ENCODE measurements around the gene PIK3AP1.

Gene PIK3AP1

DNA sequence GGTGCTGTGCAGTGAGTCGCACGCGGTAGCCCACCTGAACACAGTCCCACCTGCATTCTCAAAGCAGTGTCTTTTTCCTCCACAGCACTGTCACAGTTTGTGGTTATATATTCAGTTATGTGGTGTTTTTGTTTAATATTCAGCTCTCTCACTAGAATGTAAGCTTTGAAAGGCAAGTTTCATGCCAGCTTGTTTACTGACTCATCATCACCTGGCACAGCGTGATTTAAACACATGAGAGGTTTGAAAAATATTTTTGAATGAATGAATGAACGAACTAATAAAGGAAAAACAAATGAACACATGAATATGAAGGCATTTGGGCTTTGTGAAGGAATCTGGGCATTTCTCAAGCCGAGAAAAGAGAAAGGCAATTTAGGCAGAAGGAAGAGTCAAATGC lies 81.6 kb downstream of the PIK3AP1 start:
- DNase-seq: no peak

DNA sequence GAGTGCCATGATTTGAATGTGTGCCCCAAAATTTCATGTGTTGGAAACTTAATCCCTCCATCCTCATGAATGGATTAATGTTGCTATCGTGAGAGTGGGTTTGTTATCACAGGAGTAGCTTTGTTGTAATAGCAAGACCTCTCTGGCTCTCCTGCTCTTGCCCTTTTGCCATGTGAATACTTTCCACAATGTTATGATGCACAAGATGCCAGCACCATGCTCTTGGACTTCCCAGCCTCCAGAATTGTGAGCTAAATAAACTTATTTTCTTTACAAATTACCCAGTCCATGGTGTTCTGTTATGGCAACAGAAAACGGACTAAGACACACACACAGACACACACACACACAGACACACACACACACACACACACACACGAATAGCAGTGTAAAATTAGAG lies 82.2 kb downstream of the PIK3AP1 start:
- no peak for DNase-seq

DNA sequence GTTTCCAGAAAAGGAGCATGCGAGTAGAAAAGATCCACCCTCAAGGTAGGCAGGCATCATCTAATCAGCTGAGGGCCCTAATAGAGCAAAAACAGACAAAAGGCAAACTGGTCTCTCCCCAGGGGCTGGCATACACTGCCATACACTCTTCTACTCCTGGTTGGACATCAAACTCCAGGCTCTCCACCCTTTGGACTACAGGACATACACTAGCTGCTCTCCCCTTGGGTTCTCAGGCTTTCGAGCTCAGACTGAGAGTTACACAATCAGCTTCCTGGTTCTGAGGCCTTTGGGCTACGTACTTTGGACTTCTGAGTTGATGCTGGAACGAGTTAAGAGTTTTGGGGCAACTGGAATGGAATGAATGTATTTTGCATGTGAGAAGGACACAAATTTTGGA lies 82.6 kb downstream of the PIK3AP1 start:
- no peak for DNase-seq

DNA sequence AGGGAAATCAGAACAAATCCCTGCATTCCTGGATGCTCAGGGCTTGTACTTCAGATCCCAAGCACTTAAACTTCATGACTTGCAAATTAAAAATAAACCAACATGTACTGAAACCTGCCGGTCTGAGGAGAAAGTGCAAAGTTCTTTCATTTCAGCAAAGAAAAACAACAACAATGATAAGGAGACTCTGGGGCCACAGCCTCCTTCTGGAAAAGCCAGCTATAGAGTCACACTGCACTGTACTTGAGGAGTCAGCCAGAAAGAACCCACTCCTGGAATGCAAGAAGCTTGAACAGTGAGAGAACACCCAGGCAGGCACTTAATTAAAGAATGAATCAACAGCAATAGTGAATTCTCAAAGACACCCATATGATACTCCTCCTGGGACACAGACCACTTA lies 83.8 kb downstream of the PIK3AP1 start:
- DNase-seq: no peak

DNA sequence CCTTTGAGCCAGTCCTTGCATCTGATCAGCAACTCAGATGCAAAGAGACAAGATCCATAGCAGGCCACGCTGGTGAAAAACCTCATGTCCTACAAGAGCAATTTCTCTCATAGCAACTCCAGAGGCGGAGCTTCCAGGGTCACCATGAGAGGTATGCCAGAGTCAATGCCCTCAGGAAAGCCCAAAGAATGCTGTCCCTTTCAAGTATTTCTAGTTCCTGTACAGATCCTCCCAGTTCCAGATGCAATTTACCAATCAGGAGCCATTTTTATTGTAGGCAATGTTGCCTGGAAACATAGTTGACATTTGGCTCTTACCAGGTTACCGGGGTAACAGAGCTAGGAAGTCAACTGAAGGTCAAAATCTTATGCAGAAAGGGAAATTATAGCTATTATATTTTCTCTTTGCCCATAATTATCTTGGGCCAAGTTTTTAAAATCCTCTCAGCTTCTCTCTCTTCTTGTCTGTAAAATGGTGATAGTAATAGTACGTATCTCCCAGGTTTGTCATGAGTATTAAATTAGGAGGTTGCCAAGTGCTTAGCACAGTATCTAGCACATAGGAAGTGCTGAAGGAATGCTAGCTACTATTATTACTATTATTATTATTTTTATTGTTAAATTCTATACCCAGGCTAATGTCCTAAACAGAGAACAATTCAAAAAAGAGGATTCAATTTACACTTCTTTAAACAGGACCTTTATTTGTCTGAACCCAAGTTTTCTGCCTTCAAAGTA lies 87.2 kb downstream of the PIK3AP1 start:
- peak; percentile 54 for DNase-seq

DNA sequence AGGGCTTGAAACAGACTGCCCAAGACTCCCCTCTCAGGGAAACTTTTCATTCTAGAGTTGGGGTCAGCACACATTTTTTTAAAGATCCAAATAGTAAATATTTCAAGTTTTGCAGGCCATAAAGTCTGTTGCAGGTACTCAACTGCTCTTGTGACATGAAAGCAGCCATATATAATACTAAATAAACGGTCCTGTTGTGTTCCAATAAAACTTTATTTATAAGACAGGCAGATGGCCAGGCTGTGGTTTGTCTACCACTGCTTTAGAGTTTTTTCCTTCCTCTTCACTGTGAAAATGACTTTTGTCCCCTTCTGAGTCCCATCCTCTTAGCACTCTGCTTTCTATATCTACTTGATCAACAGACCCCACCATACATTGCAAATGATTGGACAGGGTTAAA lies 93.0 kb downstream of the PIK3AP1 start:
- no peak for DNase-seq

DNA sequence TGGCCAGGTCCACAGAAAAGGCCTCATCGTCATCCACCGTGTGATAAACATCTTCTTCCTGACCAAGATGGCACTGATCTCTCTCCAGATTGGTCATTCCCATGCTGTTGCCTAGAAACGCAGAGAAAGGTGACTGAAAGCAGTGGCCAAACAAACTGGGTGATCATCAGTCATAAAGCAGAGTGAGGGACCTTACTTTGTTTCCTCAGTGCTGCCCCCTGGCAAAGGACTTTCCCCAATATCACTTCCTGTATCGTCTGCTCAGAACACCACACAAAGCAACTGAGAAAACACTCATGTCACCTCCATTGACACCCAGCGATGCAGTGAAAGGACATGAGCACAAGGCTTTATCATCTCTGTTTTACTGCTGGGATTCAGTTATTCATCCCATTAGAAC lies 93.5 kb downstream of the PIK3AP1 start:
- DNase-seq: peak; percentile 61

DNA sequence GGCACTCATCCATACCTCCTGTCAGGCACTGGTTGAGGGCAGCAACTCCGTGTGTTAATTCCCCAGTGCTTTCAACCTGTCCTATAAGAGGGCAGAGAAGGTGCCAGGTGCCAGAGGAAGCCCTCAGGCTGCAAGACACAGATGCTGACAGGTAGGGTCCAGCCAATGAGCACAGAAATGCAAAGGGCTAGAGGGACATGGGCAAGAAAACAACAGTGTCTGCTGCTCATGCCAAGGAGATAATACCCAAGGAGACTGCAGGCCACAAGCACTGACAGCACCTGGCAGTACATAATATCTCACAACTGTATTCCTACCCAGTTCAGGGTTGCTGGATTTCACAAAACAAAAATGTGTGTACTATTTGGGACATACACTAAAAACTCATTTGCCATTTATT lies 95.1 kb downstream of the PIK3AP1 start:
- no peak for DNase-seq

DNA sequence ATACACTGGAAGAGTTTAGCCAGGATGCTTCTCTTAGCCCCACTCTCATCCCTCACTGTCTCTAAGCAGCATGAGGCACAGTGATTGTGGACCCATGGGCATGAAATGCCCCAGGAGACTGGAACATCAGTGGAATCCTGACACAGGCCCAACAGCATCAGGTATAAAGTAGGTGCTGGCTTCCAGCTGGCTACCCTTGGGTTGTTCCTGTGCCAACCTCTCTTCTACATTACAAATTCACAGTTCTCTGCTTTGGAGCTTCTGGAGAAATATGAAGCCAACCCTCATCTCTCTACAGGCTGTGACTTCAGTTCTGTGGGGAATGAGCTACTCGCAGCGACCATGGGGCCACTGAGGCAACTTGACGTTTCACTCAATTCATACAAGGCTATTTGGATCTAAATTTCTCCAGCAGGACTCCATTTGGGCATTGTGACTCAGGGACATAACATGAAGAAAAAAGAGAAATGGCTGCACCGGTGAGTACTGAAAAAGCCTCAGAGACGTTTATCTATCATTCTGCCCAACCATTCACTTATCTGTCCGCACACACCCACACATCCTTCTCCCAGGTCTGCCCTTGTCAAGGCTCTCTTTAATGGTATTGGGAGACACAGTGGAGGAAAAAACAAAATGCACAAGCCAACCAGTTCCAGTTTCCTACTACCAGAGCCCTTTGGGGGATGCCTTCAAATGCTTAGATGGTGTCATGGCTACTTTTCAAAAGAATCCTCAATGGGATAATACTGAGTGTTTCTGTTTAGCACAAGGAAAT lies 98.1 kb downstream of the PIK3AP1 start:
- no peak for DNase-seq

DNA sequence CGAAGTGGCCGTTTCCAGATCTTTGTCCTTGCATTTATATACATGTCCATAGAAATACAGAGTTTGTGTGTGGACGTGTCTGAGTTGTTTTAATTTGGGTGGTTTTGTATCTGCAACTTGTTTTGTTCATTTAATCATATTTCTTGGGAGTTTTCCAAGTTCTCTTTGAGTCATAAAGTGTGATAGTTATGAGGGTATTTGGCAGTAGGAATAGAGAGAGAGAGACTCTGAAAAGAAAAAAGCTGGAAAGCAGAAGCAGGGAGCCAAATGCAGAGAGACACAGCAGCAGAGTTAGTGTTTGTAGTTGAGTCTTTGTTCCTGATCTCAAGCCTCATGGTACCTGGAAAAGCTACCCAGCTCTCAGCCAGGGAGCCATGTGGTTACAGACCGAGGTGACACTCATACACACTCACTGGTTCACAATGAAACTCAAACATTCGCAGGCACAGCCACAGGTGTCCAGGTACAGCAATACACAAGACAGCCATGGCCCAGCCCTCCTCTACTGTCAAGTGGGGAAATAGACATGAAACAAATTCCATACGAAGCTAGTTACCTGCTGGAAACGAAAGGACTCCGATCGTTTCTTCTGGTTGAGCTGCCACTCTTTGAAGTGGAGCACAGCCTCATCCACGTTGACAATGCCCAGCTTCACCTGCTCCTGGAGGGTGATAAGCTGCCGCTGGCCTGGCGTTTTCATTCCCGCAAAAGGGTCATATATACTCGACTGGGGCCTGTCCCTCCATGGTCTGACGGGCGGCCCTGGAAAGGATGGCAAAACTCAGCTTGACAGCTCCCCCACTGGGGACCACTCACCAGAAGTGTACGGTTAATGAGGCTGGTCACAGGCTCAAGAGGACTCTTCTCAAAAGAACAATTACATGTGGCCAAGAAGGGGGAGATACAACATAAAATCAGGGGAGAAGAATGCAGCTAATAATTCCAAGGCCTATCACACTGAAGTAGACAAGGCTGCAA lies 100.2 kb downstream of the PIK3AP1 start:
- no peak for DNase-seq

DNA sequence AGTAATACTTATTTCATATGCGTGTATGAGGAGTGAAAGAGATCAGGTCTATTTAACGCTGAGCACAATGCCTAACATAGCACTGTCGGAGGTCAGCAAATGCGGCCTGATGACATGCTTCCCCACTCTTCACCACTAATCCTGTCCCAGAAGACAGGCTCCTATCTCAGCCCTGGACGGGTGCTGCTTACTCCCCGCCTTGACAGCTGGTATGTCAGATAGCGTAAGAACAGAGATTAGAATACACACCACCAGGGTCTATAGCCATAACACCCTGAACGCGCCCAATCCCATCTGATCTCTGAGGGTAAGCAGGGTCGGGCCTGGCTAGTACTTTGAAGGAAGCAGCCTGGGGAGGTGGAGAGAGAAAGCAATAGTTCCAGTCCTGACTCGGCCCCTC lies 101.2 kb downstream of the PIK3AP1 start:
- no peak for DNase-seq

DNA sequence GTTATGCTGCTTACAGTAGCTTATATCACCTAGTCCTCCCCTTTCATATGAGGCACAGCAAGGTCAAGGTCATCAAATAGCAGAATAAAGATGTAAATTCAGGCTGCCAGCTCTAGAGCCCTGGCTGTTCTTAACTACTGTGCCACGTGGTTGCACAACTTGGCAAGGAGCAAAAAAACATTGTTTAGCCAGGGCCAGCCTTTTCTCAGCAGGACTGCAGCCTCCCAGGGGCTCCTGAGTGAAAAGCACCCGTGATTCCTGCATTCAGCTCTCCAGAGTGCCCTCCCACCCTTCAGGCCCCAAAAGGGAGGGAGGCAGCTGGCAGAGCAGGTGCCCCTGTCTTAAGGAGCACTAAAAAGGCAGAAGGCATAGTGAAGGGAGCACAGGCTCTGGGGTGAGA lies 101.7 kb downstream of the PIK3AP1 start:
- DNase-seq: peak; percentile 53

DNA sequence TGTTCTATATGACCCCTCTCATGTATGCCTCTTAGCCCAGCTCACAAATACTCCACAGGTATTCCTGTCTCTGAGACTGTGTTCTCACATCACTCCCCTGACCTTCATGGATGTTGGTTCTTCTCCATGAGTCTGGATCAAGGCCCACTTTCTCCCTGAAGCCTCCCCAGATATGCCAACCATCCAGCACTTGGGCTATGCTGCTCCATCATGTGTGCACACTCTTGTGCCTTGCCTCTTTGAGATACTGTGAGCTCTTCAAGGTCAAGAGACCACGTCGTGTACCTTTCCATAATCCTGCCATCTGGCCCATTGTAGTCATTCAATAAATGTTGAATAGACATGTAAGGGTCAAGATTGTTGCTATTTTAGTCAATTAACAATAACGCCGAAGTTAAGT lies 103.4 kb downstream of the PIK3AP1 start:
- DNase-seq: no peak

DNA sequence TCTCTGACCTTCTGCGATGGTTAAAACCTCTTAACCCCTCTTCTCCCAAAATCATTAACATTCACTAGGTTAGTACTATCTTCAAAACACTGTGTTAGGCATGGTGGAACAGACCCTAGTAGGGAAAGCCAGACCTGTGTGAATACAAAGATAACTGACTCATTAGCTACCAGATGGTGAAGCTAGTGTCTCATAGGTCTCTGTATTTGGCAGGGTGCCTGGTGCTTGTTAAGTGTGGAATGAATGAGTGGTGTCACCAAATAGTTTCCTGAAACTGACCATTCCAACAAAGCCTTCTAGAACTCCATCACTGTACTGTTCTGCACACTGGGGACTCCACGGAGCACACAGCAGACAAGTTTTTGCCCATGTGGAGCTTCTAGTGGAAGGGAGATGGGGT lies 105.8 kb downstream of the PIK3AP1 start:
- peak; percentile 47 for DNase-seq

DNA sequence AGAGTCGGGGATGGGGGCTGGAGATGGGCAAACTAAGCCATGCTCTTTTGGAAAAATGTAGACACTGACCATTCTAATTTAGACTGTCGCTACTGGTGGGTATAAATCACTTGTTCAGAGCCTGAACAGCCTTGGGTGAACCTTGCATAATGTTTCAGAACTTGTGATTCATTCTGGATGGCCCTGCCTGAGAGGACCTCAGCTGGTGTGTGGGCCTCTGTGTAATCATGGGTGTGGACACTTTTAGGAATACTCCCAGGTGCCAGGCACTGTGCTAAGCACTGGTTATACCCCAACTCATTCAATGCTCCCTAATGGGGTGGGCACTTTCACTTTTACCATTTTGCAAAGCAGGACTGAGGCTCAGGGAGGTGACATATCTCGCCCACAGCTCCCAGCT lies 106.7 kb downstream of the PIK3AP1 start:
- DNase-seq: no peak

DNA sequence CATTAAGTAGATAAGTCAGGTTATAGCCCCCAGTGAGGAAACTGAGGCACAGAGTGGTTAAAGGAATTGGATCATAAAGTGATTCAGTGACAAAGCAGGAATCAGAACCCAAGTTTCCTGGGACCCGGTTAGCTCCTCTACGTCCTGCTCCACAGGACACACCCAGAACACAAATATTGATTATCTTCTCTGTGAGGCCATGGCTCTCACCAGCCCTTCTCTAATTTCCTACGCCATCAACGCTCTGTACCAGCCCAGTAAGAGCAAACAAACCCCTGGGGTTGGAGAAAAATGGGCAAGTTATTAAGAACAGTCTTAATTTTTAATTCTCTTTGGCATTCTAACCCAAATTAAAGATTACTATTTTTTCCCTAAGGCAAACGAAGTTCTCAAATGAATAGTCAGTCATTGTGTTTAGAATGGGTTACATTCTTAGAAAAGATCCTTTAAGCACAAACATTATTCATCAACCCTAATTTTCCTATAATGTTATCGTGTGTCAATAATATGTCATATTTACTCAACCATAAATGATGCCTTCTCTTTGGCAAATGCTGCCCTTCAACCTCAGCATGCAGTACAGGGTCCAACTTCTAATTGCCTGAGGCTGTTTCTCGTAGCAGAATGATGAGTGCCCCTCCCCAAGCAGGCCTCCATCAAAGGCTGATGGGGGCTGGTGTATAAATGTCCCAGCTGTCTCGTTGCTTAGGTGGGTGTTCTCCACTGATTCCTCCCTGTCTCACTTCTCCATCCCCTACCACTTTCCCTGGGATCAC lies 108.1 kb downstream of the PIK3AP1 start:
- peak; percentile 97 for DNase-seq

DNA sequence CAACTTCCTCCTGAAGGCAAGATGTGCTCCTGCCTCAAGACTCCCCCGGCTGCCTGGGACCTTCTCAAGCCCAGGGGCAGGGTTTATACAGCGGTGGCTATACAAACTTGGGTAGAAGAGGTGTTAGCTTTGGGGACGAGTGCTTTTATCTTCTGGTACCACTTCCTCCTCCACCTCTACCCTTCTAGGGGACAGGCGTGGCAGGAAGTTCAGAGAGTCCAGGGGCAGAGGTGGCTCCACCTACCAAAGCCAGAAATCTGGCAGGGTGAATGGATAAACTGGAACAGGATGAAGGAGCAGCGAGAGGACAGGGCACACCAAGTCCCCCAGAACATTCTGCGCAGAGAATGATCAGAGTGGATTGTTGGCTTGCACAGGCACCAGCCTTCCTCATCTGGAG lies 109.5 kb downstream of the PIK3AP1 start:
- DNase-seq: no peak

DNA sequence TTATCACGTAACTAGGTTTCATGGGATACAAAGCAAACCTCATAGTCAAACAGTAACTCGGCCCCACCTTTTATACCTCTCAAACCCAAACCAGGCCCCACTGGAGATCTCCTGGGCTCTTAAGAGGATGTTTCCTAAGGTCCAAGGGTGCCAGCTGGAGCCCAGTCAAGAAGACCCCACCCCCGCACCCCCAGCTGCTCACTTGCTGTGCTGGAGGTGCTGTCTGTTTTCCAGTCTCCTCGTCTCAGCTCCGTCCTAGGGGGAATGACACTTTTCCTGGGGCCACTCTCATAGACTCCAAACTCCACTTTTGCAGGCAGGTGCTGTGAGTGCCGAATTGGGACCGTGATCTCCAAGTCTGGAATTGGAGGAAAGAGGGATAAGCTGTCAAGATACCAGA lies 110.8 kb downstream of the PIK3AP1 start:
- no peak for DNase-seq

DNA sequence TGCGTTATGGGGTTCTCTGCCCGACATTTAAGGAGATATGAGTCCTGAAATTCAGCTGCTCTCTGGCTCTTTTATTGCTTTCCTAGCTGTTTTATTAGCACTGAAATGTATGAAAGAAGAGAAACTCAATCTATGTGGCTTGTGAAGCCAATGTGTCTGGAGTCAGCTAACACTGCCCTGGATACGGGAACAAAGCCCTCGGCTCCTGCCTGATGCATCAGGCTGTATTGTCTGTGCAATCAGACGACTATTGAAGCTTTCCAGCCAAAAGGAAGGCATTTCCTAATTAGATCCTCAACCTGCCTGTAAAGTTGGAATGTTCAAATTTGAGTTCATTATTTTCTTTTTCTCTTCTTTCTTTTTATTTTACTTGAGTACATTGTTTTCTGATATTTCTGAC lies 111.5 kb downstream of the PIK3AP1 start:
- DNase-seq: no peak

DNA sequence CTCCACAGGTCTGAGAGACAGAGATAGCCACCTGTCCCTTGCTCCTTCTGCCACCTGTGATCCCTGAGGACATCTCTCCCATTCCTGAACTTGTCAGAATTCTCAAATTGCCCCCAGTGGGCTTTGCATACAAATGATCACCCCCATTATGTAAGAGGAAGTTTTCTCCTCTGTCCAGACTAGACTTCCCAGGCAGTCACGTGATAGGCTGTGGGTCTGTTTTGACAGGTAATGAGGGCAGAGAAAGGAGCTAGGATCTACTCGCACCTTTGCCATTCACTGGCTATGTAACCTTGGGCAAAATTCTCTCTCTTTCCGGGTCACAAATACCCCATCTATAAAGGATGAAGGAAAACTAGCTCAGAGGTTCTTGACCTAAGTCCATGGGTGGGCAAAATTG lies 112.1 kb downstream of the PIK3AP1 start:
- no peak for DNase-seq

DNA sequence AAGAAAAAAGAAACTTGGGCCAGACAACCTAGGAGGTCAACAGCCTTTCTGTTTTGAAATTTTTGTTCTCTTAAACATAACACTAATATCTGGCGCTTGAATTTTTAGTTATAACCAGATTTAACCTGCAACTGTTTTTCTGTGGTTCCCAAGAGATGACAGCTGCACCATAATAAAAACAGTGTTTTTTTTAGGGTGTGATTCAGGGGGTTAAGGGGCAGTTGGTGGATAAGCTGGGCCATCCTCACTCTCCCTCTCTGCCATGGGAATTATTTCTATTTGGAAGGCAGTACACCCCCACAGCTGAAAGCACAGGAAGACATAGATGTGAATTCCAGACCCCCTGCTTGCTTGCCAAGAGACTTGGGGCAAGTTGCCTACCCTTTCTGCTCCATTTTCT lies 113.4 kb downstream of the PIK3AP1 start:
- DNase-seq: no peak

DNA sequence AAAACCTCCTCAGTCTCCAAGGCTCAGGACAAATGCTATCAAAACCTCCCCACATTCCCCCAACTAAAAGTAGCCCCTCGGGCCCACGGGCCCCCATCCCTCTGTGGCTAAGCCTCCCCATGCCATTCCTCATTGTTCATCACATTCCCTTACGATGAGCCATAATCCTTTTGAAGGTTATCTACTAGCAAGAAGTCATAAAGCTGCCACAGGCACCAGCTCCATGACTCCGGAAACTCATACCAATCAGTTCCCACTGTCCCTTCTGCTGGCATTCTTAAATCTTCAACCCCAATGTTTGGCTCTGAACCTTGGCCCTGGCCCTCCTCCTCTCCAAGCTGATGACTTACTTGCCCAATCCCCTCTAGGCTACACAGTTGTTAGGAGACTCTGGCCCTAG lies 114.1 kb downstream of the PIK3AP1 start:
- DNase-seq: no peak

DNA sequence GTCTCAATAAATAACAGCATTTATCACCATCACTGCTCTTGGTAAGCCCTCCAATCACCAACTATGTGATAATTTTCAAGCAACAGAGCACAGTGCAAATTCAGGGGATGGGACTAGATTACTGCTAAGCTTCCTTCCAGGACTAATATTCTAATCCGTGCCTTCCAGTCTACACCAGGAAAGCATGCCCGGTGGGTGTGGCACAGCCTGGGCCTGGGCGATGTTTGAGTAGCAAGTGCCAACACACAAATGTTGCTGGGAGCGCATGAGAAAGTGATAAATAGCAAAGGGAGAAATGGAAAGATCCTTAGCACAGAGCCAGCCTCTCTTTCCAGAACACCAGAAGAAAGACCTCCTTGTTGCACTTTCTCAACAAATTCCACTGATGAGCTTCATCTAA lies 120.0 kb downstream of the PIK3AP1 start:
- no peak for DNase-seq
